ENCODE data around the gene PRKAG2.

The PRKAG2 gene

GRCh38 chr7:151775547-151776443, 101.1 kb downstream of the PRKAG2 start:
- TF ChIP-seq CTCF (IDR thresholded peaks at IDR 0.05; ENCODE audit: low read depth, low read length): no peak
- DNase-seq (ENCODE audit: low read depth in 2 of 2): no peak
- H3K4me3 ChIP-seq (replicated peaks in 1 of 2; ENCODE audit: low read depth in 2 of 2, low read length in 2 of 2): no peak overlapping the region

GRCh38 chr7:151774951-151775350, 102.0 kb downstream of the PRKAG2 start:
- no peak for DNase-seq (ENCODE audit: low read depth in 2 of 2)
- no peak overlapping the region for H3K4me3 ChIP-seq (replicated peaks in 1 of 2; ENCODE audit: low read depth in 2 of 2, low read length in 2 of 2)
- no peak for TF ChIP-seq CTCF (IDR thresholded peaks at IDR 0.05; ENCODE audit: low read depth, low read length)

- TF ChIP-seq CTCF (IDR thresholded peaks at IDR 0.05; ENCODE audit: low read depth, low read length): no peak
- no peak overlapping the region for H3K4me3 ChIP-seq (replicated peaks in 1 of 2; ENCODE audit: low read depth in 2 of 2, low read length in 2 of 2)
- no peak for DNase-seq (ENCODE audit: low read depth in 2 of 2)
These were observed 103.1 kb downstream of the PRKAG2 start for GRCh38 chr7:151773797-151774196.

- H3K4me3 ChIP-seq (replicated peaks in 1 of 2; ENCODE audit: low read depth in 2 of 2, low read length in 2 of 2): no peak overlapping the region
- no peak for DNase-seq (ENCODE audit: low read depth in 2 of 2)
- TF ChIP-seq CTCF (IDR thresholded peaks at IDR 0.05; ENCODE audit: low read depth, low read length): no peak
These were observed 106.7 kb downstream of the PRKAG2 start for GRCh38 chr7:151770232-151770631.

- no peak overlapping the region for H3K4me3 ChIP-seq (replicated peaks in 1 of 2; ENCODE audit: low read depth in 2 of 2, low read length in 2 of 2)
- TF ChIP-seq CTCF (IDR thresholded peaks at IDR 0.05; ENCODE audit: low read depth, low read length): no peak
- no peak for DNase-seq (ENCODE audit: low read depth in 2 of 2)
These were observed 107.6 kb downstream of the PRKAG2 start for GRCh38 chr7:151769188-151769821.

GRCh38 chr7:151768805-151769187, 108.1 kb downstream of the PRKAG2 start:
- TF ChIP-seq CTCF (IDR thresholded peaks at IDR 0.05; ENCODE audit: low read depth, low read length): no peak
- DNase-seq (ENCODE audit: low read depth in 2 of 2): no peak
- H3K4me3 ChIP-seq (replicated peaks in 1 of 2; ENCODE audit: low read depth in 2 of 2, low read length in 2 of 2): no peak overlapping the region
